GM21390 (cell line): Measurements from ENCODE around the gene CASP12.
"Not testable (repeated sequence)": the region's sequence is repeated elsewhere in the genome, so short reads cannot be mapped to it uniquely, and the experiment has no call there.

Experiments
- ATAC-seq: cut with Tn5 transposase; IDR thresholded peaks from one replicate; pipeline ENCODE4 v1.9.1; 2021; ENCODE audit not compliant: unreplicated experiment

Gene CASP12

DNA sequence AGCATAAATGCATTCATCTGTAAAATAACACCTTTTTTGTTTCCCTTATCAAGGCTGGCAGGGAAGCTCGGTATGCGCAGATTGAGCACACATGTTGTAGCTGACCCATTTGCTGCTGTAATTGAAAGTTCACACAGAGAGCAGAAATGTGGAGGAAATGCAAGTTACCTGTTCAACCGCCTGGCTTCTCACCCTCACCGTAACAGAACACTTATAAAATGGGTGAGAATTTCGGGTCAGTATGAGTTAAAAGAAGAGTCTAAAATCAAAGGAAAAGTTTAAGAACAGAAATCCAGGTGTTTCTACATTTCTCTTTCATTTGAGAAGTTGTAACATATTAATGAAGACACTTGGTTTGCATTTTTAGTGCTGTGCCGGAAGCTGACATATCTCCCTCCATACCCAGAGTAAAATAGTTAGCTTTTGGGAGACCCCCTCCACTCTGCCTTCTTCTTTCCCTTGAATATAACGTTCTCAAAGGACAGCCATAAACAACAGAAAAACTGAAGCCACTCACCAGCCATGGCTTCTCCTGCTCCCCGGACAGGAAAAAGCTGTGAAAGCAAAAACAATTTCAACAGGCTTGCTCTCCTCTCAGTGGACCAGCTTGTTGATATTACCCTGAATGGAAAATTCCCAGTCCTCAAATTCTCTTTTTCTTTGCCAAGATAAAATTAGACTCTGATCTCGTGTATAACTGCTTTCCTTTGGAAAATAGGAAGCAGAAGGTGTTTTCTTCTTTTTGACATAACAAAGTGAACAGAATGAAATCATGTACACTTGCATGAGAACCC lies at the start of gene CASP12:
CASP12 (minus strand) TSS at position 570 of the 794 bp plus-strand sequence.
- ATAC-seq: peak; percentile 90

DNA sequence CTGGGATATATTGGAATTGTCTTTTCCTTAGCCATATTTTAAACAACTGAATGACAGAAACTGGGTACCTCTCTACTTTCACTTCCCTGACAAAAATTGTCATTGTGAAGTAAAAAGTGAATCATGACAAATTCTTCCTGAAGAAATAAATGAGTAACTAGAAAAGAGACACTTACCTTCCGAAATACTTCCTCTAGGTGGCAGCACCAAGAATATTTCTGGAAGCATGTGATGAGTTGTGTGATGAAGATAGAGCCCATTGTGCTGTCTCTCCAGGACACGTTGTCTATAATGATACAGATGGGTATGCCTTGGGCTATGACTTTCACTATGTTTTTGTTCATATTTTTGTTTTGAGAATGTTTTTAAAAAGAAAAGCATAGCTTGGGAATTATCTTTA lies 48.6 kb upstream of the CASP12 start:
- ATAC-seq: peak; percentile 88

DNA sequence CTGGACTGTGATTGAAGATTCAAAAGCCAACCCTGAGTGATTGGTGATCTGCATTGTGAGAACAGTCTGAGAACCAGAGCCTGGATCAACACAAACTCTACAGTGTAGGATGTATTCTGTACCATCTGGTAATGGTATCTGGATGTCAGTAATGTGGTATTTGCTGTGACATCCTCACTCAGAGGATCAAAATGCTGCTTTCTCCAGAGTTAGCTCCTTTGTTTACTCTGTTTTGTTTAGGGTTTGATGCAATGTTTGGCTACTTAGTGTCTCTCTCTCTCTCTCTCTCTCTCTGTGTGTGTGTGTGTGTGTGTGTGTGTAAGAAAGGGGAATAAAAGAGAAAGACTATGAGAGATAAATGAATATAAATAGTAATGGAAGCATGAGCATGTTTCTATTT lies 45.8 kb upstream of the CASP12 start:
- ATAC-seq: no peak

DNA sequence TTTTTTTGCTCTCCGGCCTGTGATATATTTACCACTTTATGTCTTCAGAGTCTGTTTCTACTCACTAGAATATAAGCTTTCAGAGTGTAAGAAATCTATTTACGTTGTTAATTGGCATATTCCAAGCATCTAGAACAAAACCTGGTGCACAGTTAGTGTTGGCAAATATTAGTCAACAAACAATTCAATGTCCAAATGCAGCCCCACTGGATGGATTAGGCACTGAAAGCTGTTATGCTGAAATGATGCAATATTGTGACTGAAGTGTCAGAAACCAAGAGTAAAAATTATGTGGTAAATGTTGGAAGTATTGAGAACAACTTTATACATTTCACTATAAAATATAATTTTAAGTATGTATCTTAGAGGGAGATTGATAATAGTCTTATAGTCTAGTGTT lies 45.3 kb upstream of the CASP12 start:
- ATAC-seq: no peak

DNA sequence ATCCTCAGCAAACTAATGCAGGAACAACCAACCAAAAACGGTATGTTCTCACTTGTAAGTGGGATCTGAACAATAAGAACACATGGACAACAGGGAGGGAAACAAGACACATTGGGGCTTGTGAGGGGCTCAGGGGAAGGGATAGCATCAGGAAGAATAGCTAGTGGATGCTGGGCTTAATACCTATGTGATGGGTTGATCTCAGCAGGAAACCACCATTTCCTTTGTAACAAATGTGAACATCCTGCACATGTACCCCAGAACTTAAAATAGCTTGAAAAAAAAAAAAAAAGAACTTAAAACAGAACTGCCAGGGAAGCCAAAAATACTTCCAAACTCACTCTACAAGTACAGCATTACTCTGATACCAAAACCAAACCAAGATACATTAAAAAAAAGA lies 36.3 kb upstream of the CASP12 start:
- no peak for ATAC-seq

DNA sequence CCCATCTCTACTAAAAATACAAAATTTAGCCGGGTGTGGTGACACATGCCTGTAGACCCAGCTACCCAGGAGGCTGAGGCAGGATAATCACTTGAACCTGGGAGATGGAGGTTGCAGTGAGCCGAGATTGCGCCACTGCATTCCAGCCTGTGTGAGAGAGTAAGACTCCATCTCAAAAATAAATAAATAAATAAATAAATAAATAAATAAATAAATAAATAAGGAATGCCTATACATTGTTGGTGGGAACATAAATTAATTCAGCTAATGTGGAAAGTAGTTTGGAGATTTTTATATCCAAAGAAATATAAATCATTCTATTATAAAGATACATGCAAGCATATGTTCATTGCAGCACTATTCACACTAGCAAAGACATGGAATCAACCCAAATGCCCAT lies 35.8 kb upstream of the CASP12 start:
- ATAC-seq: not testable (repeated sequence)

DNA sequence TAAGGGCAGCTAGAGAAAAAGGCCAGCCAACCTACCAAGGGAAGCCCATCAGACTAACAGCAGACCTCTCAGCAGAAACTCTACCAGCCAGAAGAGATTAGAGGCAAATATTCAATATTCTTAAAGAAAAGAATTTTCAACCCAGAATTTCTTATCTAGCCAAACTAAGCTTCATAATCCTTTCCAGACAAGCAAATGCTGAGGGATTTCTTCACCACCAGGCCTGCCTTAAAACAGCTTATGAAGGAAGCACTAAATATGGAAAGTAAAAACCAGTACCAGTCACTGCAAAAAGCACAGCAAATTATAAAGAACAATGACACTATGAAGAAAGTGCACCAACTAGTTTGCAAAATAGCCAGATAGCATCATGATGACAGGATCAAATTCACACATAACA lies 30.6 kb upstream of the CASP12 start:
- ATAC-seq: no peak

DNA sequence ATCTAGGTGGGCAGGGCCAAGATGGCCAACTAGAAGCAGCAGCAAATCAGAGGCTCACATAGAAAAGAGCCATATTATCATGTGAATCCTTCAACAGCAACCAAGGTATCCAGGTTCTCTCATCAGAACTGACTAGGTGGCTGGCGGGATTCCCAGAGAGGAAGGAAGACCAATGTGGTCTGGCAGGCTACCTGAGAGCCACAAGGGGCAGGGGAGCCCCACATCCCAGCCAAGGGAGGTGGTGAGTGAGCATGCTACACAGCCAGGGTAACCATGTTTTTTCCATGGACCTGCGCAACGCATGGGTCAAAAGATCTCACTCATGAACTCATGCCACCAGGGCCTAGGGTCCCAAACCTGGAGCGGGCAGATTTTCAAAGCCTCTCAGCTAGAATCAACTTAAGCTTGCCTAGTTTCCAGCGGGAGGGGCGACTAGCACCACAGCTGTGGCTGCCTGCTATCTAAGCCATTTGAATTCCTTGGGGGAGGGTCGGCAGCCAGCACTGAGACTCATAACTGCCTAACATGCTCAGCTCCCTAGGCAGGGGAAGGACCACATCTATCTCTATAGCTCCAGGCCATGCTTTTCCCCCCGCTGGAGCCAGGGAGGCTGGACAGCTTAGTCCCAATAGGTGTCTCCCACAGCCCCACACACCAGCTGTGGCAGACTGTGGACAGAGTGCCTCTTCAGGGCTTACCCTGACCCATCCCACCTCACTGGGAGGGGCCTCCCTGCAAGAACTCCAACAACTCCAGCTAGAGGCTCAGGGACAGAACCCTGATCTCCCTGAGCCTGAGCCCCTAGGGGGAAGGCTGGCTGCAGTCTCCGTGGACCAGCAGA lies 28.7 kb upstream of the CASP12 start:
- no peak for ATAC-seq

DNA sequence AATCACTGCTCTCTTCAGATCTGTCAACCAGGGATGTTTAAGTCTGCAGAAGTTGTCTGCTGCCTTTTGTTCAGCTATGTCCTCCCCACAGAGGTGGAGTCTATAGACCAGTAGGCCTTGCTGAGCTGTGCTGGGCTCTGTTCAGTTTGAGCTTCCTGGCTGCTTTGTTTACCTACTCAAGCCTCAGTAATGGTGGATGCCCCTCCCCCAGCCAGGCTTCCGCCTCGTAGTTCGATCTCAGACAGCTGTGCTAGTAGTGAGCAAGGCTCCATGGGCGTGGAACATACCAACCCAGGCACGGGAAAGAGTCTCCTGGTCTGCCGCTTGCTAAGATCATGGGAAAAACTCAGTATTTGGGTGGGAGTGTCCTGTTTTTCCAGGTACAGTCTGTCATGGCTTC lies 27.6 kb upstream of the CASP12 start:
- no peak for ATAC-seq

DNA sequence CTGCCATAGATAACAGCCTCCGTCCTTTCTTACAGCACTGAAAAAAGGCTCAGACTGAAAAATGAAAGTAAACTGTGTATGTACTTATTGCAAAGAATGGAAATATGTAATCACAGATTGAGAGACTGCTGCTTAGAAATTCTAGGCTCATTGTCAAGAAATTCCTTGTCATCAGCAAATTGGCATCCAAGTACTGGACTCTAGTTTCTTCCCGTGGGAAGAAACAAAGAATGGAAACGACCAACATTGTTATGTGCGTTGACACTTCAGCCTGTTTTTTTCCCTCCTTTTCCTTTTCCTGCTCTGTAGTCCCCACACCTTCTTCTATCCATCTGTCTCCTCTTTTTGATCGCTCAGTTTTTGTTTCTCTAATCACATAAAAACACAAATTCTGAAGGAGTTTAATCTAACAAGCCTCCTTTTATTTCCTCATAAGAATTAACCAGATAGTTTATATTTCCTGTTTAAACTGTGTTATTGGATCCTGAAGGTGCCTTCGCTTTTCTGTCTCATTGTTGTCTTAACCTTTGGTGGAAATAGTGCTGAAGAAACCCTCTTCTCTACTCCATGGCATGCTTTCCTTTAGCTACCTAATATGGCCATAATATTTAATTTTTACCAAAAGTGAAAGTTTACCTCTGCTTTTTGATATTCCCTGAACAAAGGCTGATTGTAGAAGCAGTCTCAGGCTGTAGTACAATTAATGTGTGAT lies 20.0 kb upstream of the CASP12 start:
- ATAC-seq: peak; percentile 84

DNA sequence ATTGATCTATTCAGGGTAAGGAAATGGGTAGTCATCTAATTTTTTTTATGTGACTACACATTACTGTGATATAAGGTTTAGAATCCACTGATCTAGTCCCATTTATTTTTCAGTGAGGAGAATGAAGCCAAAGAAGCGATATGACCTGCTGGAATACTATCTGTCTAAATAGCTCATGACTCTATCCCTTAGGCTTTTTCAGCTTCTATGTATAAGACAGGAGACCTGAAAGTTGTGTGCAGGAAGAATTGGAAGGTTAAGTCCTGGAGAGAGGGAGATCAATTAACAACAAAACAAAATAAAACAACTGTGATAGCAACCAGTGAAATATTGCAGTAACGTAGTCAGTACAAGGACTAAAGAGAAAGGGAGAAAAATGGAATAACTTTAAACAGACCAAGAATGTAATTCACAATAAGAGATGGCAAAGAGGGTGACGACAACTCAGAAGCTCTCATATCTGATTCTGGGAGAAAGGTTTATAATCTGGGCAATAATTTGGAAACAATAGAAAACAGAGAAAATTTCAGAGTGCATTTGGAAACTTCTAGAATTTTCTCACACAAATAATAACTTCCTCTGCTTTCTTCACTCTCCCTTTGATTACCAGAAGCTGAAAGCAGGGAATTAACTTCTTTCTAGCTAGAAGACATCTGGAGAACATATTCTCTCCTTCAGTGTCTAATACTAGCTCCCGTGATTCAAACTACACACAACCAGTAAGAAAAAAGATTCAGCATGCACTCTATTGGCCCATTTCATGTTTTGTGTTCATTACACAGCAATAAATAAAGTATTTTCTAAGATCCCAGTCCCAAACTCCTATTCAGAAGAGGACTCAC lies 19.2 kb upstream of the CASP12 start:
- peak; percentile 57 for ATAC-seq

DNA sequence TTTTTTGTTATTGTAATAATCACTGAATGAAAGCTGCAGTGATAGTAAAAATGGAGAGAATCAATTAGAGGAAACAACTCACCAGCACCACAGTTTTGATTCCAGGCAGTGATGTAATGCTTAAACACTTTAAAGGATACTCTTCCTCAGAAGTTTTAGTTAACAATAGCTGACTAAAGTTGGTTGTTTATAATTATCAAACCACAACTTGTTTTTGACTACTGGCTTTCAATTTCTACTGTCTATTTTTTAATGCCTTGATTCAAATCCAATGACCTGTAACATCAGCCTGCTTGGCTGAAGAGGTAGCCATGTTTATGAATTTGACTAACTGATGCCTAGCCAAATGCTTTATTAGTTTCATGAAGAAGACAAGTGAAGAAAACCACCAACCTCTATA lies 18.2 kb upstream of the CASP12 start:
- ATAC-seq: no peak

DNA sequence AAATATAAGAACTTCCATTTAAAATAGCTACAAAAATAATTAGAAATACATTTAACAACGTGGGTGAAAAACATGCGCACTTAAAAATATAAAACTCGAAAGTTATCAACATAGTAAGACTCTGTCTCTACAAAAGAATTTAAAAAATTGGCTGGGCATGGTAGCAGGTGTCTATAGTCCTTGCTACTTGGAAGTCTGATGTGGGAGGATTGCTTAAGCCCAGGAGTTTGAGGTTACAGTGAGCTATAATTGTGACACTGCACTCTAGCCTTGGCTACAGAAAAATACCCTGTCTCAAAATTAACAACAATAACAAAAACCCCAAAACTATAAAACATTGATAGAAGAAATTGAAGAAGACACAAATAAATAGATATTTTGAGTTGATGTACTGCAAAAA lies 13.8 kb upstream of the CASP12 start:
- ATAC-seq: no peak

DNA sequence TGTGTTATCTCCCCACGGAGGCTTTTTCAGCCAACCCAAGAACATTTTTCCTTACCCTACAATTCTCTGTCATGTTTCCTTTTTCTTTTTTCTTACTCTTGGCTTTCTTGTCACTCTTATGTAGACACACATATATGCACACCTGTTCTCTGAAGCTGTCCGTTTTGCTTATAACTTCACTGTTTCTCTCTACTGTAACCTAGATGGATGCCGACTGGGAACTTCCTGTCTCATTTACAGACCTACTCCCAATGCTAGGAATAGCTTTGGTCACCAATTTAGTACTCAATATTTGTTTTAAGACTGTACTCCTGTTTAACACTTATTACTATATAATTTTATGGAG lies 9.9 kb upstream of the CASP12 start:
- ATAC-seq: peak; percentile 18

DNA sequence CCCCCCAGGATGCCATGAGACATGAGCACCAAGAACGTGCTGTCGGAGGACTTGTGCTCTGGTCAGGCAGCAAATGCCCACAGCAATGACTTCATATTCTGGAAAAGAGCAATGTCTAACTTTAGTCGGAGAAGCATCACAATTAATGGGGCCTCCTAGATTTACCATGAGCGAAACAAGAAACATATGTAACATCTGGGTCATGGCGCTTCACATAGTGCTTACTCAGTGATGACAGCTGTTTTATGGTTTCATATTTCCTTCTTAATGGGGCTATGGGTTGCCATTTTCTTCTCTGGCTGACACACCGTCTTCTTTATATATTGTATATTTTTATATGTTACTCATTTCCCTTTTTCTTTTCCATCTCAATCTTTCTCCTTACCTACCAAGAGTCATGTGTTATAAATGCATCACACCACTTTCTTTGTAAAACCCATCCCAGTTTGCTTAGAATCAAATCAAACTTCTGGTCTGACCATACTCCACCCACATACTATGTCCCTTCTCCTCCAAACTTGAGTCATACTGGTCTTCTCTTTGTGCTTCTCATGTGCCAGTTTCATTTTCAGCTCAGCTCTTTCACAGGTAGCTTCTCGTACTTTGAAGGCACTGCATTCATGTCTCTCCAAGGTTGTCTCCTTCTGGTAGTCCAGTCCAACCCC lies 9.4 kb upstream of the CASP12 start:
- peak; percentile 76 for ATAC-seq

DNA sequence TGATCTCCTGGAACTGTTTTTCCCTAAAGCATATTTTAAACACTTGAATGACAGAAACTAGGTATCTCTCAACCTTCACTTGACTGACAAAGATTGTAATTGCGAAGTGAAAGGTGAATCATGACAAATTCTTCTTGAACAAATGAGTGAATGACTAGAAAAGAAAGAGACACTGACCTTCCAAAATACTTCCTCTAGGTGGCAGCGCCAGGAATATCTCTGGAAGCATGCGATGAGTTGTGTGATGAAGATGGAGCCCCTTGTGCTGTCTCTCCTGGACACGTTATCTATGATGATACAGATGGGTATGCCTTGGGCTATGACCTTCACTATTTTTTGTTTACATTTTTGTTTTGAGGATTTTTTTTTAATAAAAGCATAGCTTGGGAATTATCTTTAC lies 7.0 kb upstream of the CASP12 start:
- ATAC-seq: no peak

DNA sequence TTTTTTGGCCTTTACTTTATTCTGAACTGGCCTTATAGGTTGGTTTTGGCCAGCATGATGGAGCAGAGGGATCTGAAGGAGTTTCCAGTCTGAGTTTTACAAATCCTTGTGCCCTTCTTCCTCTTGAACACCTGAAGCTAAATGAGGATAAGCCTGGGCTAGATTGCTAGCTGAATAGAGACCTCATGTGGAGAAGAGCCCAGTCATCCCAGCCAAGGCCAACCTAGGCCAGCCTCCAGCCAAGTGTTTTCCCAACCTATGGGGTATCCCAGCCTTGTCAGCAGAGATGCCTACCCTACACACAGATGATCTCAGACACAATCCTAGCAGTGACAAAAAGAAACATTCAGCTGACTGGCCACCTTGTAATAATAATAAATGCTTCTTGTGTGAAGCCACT lies 966 bp upstream of the CASP12 start:
- ATAC-seq: no peak

DNA sequence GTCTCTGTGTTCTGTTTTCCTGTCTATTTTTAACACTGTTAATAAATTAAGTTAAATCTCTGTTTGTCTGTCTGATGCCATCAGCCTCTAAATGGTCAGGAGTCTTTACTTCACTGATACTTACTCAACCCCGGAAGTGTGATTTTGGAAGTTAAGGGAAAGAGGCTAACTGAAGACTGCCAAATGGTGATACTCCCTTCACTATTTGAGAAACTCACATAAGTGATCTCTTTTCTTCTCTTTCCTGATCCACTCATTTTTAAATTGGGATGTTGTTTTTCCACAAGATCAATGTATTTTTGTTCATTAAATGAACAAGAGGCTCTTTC lies 389 bp upstream of the CASP12 start:
- peak; percentile 8 for ATAC-seq

DNA sequence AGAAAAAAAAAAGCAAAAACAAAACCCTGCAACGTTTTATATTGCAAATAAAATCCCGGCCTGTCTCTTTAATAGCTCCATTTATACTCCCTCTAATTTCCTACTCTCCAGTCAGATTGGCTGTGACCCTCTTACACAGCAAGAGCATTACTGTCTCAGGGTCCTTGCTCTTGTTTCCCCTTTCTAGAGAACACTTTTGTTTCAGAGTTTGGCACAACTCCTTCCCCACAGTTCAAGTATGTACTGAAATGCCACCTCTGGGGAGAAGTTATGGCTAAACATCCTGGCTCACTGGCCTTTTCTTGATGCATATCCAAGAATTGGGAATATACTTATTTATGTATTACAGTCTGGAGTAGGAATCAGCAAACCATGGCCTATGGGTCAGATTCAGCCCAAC lies 2.6 kb downstream of the CASP12 start:
- ATAC-seq: no peak

DNA sequence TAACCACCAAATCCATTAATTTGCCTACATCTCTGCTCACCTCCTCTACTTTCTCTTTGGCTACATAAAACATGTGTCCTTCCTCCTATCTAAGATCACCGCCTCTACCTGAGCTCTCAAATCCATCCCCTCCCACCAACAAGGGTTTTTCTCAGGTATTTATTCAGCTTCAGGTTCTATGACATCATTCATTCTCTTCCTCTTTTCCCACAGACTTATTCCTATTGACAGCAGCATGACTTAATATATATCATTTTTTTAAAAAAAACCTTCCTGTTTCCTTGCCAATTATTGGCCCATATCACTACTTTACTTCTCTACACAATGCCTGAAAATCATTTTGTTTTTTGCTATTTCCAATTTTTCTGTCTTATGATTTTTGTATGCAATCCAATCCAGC lies 4.4 kb downstream of the CASP12 start:
- no peak for ATAC-seq
